ENCODE data around the gene SOX5. TPM values are rescaled to one million over a fixed set of nuclear protein-coding genes. Genes with fewer than 3 reads are reported as not detected.

The SOX5 gene
- total and polyA plus RNA-seq, 9 of the 15 experiments (the other 6 are each of a cell fraction or from before 2014, with no cell fraction given): 8.3 to 16.5 (median 11.9) TPM

GRCh38 chr12:23564451-23565152, 384.9 kb downstream of the SOX5 start:
- Histone ChIP-seq H3K79me2 (ENCODE audit: control insufficient read depth, insufficient read depth, low read length) (no peaks in the 10 kb centered on the region), H4K20me1 (replicated peaks; ENCODE audit: control insufficient read depth, insufficient read depth, low read length) (no peaks in the 10 kb centered on the region), H3K9me3 (replicated peaks; ENCODE audit: control insufficient read depth, insufficient read depth, low read depth, low read length) (no peaks in the 10 kb centered on the region; the same call in 1 of the 2 replicates), H3K4me2 (ENCODE audit: insufficient read depth, low read length) (no peak overlapping the region), H3K4me3 (no peak overlapping the region), H3K9me1 (ENCODE audit: control insufficient read depth, insufficient read depth, low read length) (no peaks in the 10 kb centered on the region), H2AFZ (ENCODE audit: low read depth, low read length) (no peak overlapping the region), H3K4me1 (replicated peaks in 1 of 2; ENCODE audit: control insufficient read depth in 2 of 2, insufficient read depth in 2 of 2, low read length in 2 of 2) (peaks cover 0 to 20% of the 10 kb centered on the region in 2 experiments; a peak in 3 of 5 replicates), H3K9ac (ENCODE audit: insufficient read depth in 1 of 2, low read depth in 2 of 2, low read length in 2 of 2) (no peak overlapping the region), H3K27ac (ENCODE audit: extremely low read depth, low read depth, low read length) (no peak overlapping the region), H3K27me3 (ENCODE audit: control insufficient read depth in 2 of 2, insufficient read depth in 2 of 2, low read length in 2 of 2) (no peaks in the 10 kb centered on the region), H3K36me3 (ENCODE audit: control insufficient read depth, insufficient read depth, low read length) (peaks cover 13% of the 10 kb centered on the region; the same call in 2 of the 3 replicates)
- intact Hi-C loops (cut with micrococcal nuclease) (no loop called here), in situ Hi-C loops (cut with MboI) (no loop called here)
- ChIA-PET CTCF (ENCODE audit: low intra/inter-chr PET ratio) (no interaction called here), POLR2A (no interaction called here)
- FAIRE-seq (peak; percentile 65), ATAC-seq (peak; percentile 35; the same call in 2 of the 3 replicates), DNase-seq (ENCODE audit: extremely low read depth in 1 of 4, low spot score in 3 of 4) (no peak)
- 49% methylated on average over 8 of the region's 8 CpGs for WGBS (ENCODE audit: insufficient coverage, low coverage, missing lambda C conversion rate)
- TF ChIP-seq NR2C1 (IDR thresholded peaks at IDR 0.05): no peak
- no peak for TF ChIP-seq NR2C1 (tag; IDR thresholded peaks at IDR 0.05)
- peak; percentile 15; the same call in 1 of the 2 replicates for TF ChIP-seq CBFA2T3 (IDR thresholded peaks at IDR 0.05)
- no peak for TF ChIP-seq ZNF592 (IDR thresholded peaks at IDR 0.05)
- no peak for TF ChIP-seq KLF10 (CRISPR knock-in tag; IDR thresholded peaks at IDR 0.05)
- TF ChIP-seq XRCC4 (IDR thresholded peaks at IDR 0.05; ENCODE audit: extremely low read depth, insufficient read depth, insufficient read length): no peak
- TF ChIP-seq KDM4B (IDR thresholded peaks at IDR 0.05; ENCODE audit: borderline replicate concordance in 2 of 2, low read depth in 1 of 2): no peak
- TF ChIP-seq PKNOX1 (IDR thresholded peaks at IDR 0.05): no peak
- TF ChIP-seq, protein P1, sequence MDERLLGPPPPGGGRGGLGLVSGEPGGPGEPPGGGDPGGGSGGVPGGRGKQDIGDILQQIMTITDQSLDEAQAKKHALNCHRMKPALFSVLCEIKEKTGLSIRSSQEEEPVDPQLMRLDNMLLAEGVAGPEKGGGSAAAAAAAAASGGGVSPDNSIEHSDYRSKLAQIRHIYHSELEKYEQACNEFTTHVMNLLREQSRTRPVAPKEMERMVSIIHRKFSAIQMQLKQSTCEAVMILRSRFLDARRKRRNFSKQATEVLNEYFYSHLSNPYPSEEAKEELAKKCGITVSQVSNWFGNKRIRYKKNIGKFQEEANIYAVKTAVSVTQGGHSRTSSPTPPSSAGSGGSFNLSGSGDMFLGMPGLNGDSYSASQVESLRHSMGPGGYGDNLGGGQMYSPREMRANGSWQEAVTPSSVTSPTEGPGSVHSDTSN (CRISPR knock-in tag; IDR thresholded peaks at IDR 0.05; ENCODE audit: low read depth): no peak
- TF ChIP-seq, protein P1 (tag; conservative IDR thresholded peaks at IDR 0.05; ENCODE audit: low read depth): 0 out of 2 replicates have a peak, but pooled peaks have one; percentile 18
- TF ChIP-seq SRSF9 (IDR thresholded peaks at IDR 0.05; ENCODE audit: borderline replicate concordance, low read depth, low read length): no peak
- no peak for TF ChIP-seq PCBP1 (IDR thresholded peaks at IDR 0.05; ENCODE audit: low read depth, low read length, poor library complexity, severe bottlenecking)
- BruUV-seq (replicated peaks): no TSS peak
